ENCODE results near the gene GRB10. TPM values are rescaled to one million over a fixed set of nuclear protein-coding genes. Genes with fewer than 3 reads are reported as not detected.

Gene GRB10
- total RNA-seq, 4 donors from 2014 or later: 54.0 to 69.1 (median 61.6) TPM

DNA sequence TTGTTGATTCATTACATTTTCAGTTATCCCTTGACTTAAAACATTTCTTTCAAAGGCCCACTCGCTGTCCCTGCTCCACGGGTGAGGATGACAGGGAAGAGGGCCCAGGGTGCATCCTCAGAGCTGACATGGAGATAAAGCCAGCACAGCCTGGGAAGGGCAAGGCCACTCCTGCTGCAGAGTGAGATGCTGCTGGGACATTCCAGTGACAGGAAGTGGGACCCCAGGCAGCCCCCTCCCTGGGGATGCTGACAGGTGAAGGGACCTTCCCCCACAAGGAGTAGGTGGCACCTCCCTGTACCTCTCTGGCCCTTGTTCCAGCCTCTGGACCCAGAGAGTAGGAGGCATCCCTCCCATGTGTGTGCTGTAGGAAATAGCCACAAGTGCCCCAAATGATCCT lies 119.7 kb downstream of the GRB10 start:
- Histone ChIP-seq H3K4me1 (peaks cover 75 to 92% (median 84%) of the 10 kb centered on the region in 4 donors), H3K27ac (replicated peaks in 1 of 4) (no peak overlapping the region), H3K4me3 (no peak overlapping the region), H3K9me3 (no peaks in the 10 kb centered on the region), H3K36me3 (peaks cover 0 to 26% (median 13%) of the 10 kb centered on the region in 4 donors), H3K27me3 (no peaks in the 10 kb centered on the region)
- TF ChIP-seq CTCF (IDR thresholded peaks at IDR 0.05): no peak
- no peak for TF ChIP-seq POLR2A (IDR thresholded peaks at IDR 0.05; ENCODE audit: low read depth)
- TF ChIP-seq EP300 (IDR thresholded peaks at IDR 0.05): no peak
- TF ChIP-seq POLR2AphosphoS5 (IDR thresholded peaks at IDR 0.05): no peak
- WGBS: 97% methylated on average over 2 of the region's 2 CpGs
- intact Hi-C loops (cut with DNase I): loop anchor here (10.0 kb wide), 1 partner anchor 652 kb away; the partner anchor contains the start of gene COBL
- no peak for DNase-seq (ENCODE audit: extremely low spot score)

GRCh38 chr7:50662041-50662694 lies 120.5 kb downstream of the GRB10 start:
- Histone ChIP-seq H3K27me3 (no peaks in the 10 kb centered on the region), H3K4me1 (peaks cover 74 to 92% (median 82%) of the 10 kb centered on the region in 4 donors), H3K36me3 (peaks cover 0 to 26% (median 13%) of the 10 kb centered on the region in 4 donors), H3K9me3 (no peaks in the 10 kb centered on the region), H3K27ac (replicated peaks in 1 of 4) (peak overlapping the region in 1 of 4 donors; percentile 0), H3K4me3 (no peak overlapping the region)
- no peak for TF ChIP-seq EP300 (IDR thresholded peaks at IDR 0.05)
- no peak for TF ChIP-seq CTCF (IDR thresholded peaks at IDR 0.05)
- TF ChIP-seq POLR2AphosphoS5 (IDR thresholded peaks at IDR 0.05): no peak
- TF ChIP-seq POLR2A (IDR thresholded peaks at IDR 0.05; ENCODE audit: low read depth): no peak
- 100% methylated on average over 1 of the region's 4 CpGs for WGBS
- DNase-seq (ENCODE audit: extremely low spot score): no peak
- intact Hi-C loops (cut with DNase I): loop anchor here (10.0 kb wide), 1 partner anchor 653 kb away; the partner anchor contains the start of gene COBL

DNA sequence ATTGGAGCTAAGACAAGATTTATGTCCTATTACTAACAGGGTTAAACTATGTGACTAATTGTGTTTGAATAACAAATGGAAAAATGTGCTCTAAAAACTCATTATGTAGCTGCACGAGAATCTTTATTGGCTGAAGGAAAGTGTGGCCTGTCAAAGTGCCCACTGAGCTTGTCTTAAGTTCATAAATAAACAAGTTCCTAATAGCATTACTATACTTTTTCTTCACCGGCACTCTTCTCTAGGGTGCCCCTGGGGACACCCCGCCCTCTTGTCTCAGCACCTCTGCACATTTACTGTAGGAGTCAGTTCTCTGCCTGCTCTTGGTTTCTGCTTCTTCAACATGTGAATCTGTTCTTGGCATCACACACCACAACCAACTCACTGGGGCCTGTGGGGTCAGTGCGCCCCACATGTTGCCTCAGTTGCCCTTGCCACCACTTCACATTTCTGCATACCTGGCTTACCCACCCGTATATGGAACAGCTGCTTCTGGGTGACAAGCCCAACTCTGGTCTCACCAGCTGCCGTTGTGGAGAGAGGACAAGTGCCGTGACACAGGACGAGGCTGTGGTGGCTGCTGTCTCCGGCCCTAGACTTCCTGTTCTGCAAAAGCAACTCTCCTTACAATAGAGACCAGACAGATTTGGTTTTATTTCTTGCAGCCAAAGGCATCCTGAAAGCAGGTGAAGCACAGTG lies 121.2 kb downstream of the GRB10 start:
- H3K27ac ChIP-seq (replicated peaks in 1 of 4): peak overlapping the region in 1 of 4 donors; percentile 0
- DNase-seq (ENCODE audit: extremely low spot score): no peak
- no peak for TF ChIP-seq POLR2A (IDR thresholded peaks at IDR 0.05; ENCODE audit: low read depth)
- no peak for TF ChIP-seq EP300 (IDR thresholded peaks at IDR 0.05)
- no peak for TF ChIP-seq CTCF (IDR thresholded peaks at IDR 0.05)
- TF ChIP-seq POLR2AphosphoS5 (IDR thresholded peaks at IDR 0.05): no peak
- H3K27me3 ChIP-seq: no peaks in the 10 kb centered on the region
- intact Hi-C loops (cut with DNase I): loop anchor here (10.0 kb wide), 1 partner anchor 653 kb away; the partner anchor contains the start of gene COBL
- H3K9me3 ChIP-seq: no peaks in the 10 kb centered on the region
- peaks cover 0 to 26% (median 13%) of the 10 kb centered on the region in 4 donors for H3K36me3 ChIP-seq
- WGBS: 55% methylated on average over 9 of the region's 9 CpGs
- no peak overlapping the region for H3K4me3 ChIP-seq
- peaks cover 74 to 92% (median 83%) of the 10 kb centered on the region in 4 donors for H3K4me1 ChIP-seq

DNA sequence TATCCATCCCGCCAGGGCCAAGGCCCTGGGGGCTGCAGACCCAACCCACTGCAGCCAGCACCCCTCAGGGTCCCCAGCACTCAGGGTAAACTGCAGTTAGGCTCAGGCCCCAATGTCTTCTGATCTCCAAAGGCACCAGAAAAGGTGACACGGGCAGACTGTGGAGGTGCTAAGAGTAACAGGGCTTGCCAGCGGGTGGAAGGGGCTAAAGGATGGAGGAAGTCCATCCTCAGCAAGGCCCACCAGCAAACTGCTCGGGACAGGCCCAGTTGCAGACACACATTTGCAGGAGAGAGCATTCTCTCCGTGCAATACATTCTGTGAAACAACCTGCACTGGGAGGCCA lies 121.9 kb downstream of the GRB10 start:
- Histone ChIP-seq H3K4me1 (peaks cover 74 to 92% (median 83%) of the 10 kb centered on the region in 4 donors), H3K9me3 (no peaks in the 10 kb centered on the region), H3K27me3 (no peaks in the 10 kb centered on the region), H3K27ac (replicated peaks in 1 of 4) (no peak overlapping the region), H3K4me3 (no peak overlapping the region), H3K36me3 (peaks cover 0 to 26% (median 13%) of the 10 kb centered on the region in 4 donors)
- no peak for TF ChIP-seq POLR2AphosphoS5 (IDR thresholded peaks at IDR 0.05)
- no peak for TF ChIP-seq POLR2A (IDR thresholded peaks at IDR 0.05; ENCODE audit: low read depth)
- TF ChIP-seq CTCF (IDR thresholded peaks at IDR 0.05): no peak
- WGBS: 100% methylated on average over 2 of the region's 5 CpGs
- DNase-seq (ENCODE audit: extremely low spot score): no peak
- intact Hi-C loops (cut with DNase I): loop anchor here (10.0 kb wide), 1 partner anchor 654 kb away; the partner anchor contains the start of gene COBL
